PC-9 (cell line): ENCODE data around the gene HOXB3. TPM values are rescaled to one million over a fixed set of nuclear protein-coding genes. Genes with fewer than 3 reads are reported as not detected.

Experiments
- BruUV-seq: library from RNA; stranded (reverse); fragments of 400-500 nt; replicated peaks from 2 replicates; lab custom pipeline; 2021; lab: Mats Ljungman, UMichigan
- CTCF ChIA-PET: fragments of 300-600 bp; sonication (Branson Sonifier 250); formaldehyde crosslinking; loops from one replicate; lab custom pipeline; 2022; ENCODE audit warnings: antibody characterized with exemption; lab: Charles Lee
- POLR2A ChIA-PET: fragments of 300-600 bp; sonication (Branson Sonifier 250); formaldehyde crosslinking; loops from one replicate; lab custom pipeline; 2022; ENCODE audit warnings: antibody characterized with exemption; ENCODE audit not compliant: unreplicated experiment; lab: Charles Lee
- DNase-seq, 2 experiments: peaks; one replicate each; pipeline versions ENCODE4 v3.0.0 to v3.0.0-alpha.2; 2015 to 2022; ENCODE audit warnings: mixed read lengths in 1 of 2
- H2AFZ ChIP-seq: fragments of 200-600 bp; sonication (generic); 2 replicates; pipeline ENCODE4 v1.8.1; 2017; ENCODE audit warnings: antibody characterized with exemption
- H3F3A ChIP-seq: fragments of 200-600 bp; sonication (generic); 2 replicates; pipeline ENCODE4 v1.8.1; 2017; ENCODE audit warnings: antibody characterized with exemption, mild to moderate bottlenecking, low read depth; ENCODE audit not compliant: insufficient read depth
- H3K27ac ChIP-seq: fragments of 200-600 bp; sonication (generic); 2 replicates; pipeline ENCODE4 v1.6.1; 2016; ENCODE audit warnings: mixed run types
- H3K27me3 ChIP-seq: fragments of 200-600 bp; sonication (generic); 2 replicates; pipeline ENCODE4 v1.6.1; 2016; ENCODE audit warnings: low read depth, mixed run types; ENCODE audit not compliant: insufficient read depth
- H3K36me3 ChIP-seq: fragments of 200-600 bp; sonication (generic); 2 replicates; pipeline ENCODE4 v1.6.1; 2016; ENCODE audit warnings: low read depth, mixed run types
- H3K4me1 ChIP-seq: fragments of 200-600 bp; sonication (generic); replicated peaks from 2 replicates; pipeline ENCODE4 v1.6.1; 2016; ENCODE audit warnings: mixed run types; ENCODE audit not compliant: insufficient read depth
- H3K4me2 ChIP-seq: fragments of 200-600 bp; sonication (generic); 2 replicates; pipeline ENCODE4 v1.6.1; 2017; ENCODE audit warnings: mixed run types
- H3K4me3 ChIP-seq: fragments of 200-600 bp; sonication (generic); 2 replicates; pipeline ENCODE4 v1.6.1; 2016; ENCODE audit warnings: mixed run types
- H3K79me2 ChIP-seq: fragments of 200-600 bp; sonication (generic); 2 replicates; pipeline ENCODE4 v1.6.1; 2017; ENCODE audit warnings: low read depth, mixed run types
- H3K9me2 ChIP-seq: fragments of 200-600 bp; sonication (generic); 2 replicates; pipeline ENCODE4 v1.8.1; 2017; ENCODE audit warnings: mild to moderate bottlenecking; ENCODE audit not compliant: insufficient read depth
- H3K9me3 ChIP-seq: fragments of 200-600 bp; sonication (generic); 2 replicates; pipeline ENCODE4 v1.8.1; 2016; ENCODE audit warnings: low read depth; ENCODE audit not compliant: insufficient read depth
- H4K20me1 ChIP-seq: fragments of 200-600 bp; sonication (generic); 2 replicates; pipeline ENCODE4 v1.8.1; 2017; ENCODE audit not compliant: insufficient read depth
- CTCF ChIP-seq: fragments of 200-600 bp; sonication (generic); conservative IDR thresholded peaks from 2 replicates; pipeline ENCODE4 v1.6.1; 2017; ENCODE audit warnings: mixed run types, antibody characterized with exemption, mild to moderate bottlenecking, moderate library complexity
- EZH2 ChIP-seq: fragments of 200-600 bp; sonication (generic); IDR thresholded peaks from 2 replicates; pipeline ENCODE4 v1.8.0; 2017; ENCODE audit warnings: antibody characterized with exemption, low read depth
- intact Hi-C: fragments of 100-400 bp; cut with micrococcal nuclease; formaldehyde crosslinking; loops from one replicate; pipeline ENCODE4 v1.10.0; 2022; ENCODE audit not compliant: unreplicated experiment
- total RNA-seq: library from RNA; stranded (reverse); gene quantifications from 2 replicates; pipeline ENCODE4 v1.2.3, GENCODE V29; 2021

The HOXB3 gene
- total RNA-seq, 1 experiment from 2014 or later = 19.1 TPM

GRCh38 chr17:48605409-48605919 is 15.4 kb upstream of the HOXB3 start:
- CTCF ChIA-PET = no interaction called here
- H3K4me1 ChIP-seq = peaks cover 34% of the 10 kb centered on the region
- H3K4me3 ChIP-seq = peak overlapping the region; percentile 74

GRCh38 chr17:48604770-48605329 is 14.8 kb upstream of the HOXB3 start, which contains the start of gene HOXB6:
Gene HOXB6 (minus strand): TSS chr17:48604986. CDS start chr17:48598150, 6,836 bp downstream.
- Histone ChIP-seq H3K27me3 (no peaks in the 10 kb centered on the region), H2AFZ (peak within 1 kb of the TSS; percentile 80), H3K4me2 (peak within 1 kb of the TSS; percentile 93), H3K36me3 (no peaks in the 10 kb centered on the region), H3K9me3 (no peaks in the 10 kb centered on the region), H3K79me2 (peaks cover 63% of the 10 kb centered on the region), H4K20me1 (peaks cover 27% of the 10 kb centered on the region), H3K4me1 (peaks cover 33% of the 10 kb centered on the region), H3K4me3 (peak within 1 kb of the TSS; percentile 74), H3K9me2 (no peaks in the 10 kb centered on the region), H3K27ac (peak within 1 kb of the TSS; percentile 63), H3F3A (peaks cover 22% of the 10 kb centered on the region)
- intact Hi-C loops = no loop called here
- POLR2A ChIA-PET = no interaction called here
- DNase-seq = peak; percentile 60 to 72
- TF ChIP-seq EZH2 (no peak), CTCF (no peak)
- BruUV-seq = no TSS peak
- CTCF ChIA-PET = interaction anchor here (0.7 kb wide), 2 partner anchors 8 to 303 kb away, joined by 3 to 12 read pairs; no protein-coding TSS in a partner anchor

More at GRCh38 chr17:48605409-48605919, 15.4 kb upstream of the HOXB3 start:
- Histone ChIP-seq H3K9me3 (no peaks in the 10 kb centered on the region), H2AFZ (peak overlapping the region; percentile 80), H3K4me2 (peak overlapping the region; percentile 93), H3K9me2 (no peaks in the 10 kb centered on the region), H3K27ac (peak overlapping the region; percentile 63), H3K79me2 (peaks cover 63% of the 10 kb centered on the region), H4K20me1 (peaks cover 20% of the 10 kb centered on the region), H3K36me3 (no peaks in the 10 kb centered on the region), H3F3A (peaks cover 22% of the 10 kb centered on the region), H3K27me3 (no peaks in the 10 kb centered on the region)
- DNase-seq = no peak
- POLR2A ChIA-PET = no interaction called here
- no peak for TF ChIP-seq CTCF
- no peak for TF ChIP-seq EZH2
- no TSS peak for BruUV-seq
- intact Hi-C loops = no loop called here

GRCh38 chr17:48603959-48604769 is 14.1 kb upstream of the HOXB3 start:
- TF ChIP-seq CTCF (peak; percentile 44), EZH2 (no peak)
- peak overlapping the region; percentile 63 for H3K27ac ChIP-seq
- no TSS peak for BruUV-seq
- H3K9me3 ChIP-seq = no peaks in the 10 kb centered on the region
- peaks cover 22% of the 10 kb centered on the region for H3F3A ChIP-seq
- peaks cover 26% of the 10 kb centered on the region for H3K4me1 ChIP-seq
- H3K4me2 ChIP-seq = peak overlapping the region; percentile 93
- no peaks in the 10 kb centered on the region for H3K27me3 ChIP-seq
- H3K36me3 ChIP-seq = no peaks in the 10 kb centered on the region
- H4K20me1 ChIP-seq = peaks cover 32% of the 10 kb centered on the region
- DNase-seq = peak; percentile 66 to 68
- H2AFZ ChIP-seq = peak overlapping the region; percentile 80
- peaks cover 63% of the 10 kb centered on the region for H3K79me2 ChIP-seq
- ChIA-PET POLR2A (interaction anchor here (0.9 kb wide), 1 partner anchor 21 kb away, joined by 3 read pairs; no protein-coding TSS in a partner anchor), CTCF (interaction anchor here (0.6 to 0.8 kb wide), 5 partner anchors 9 to 303 kb away, joined by 3 to 12 read pairs (median 4); no protein-coding TSS in a partner anchor)
- intact Hi-C loops = no loop called here
- no peaks in the 10 kb centered on the region for H3K9me2 ChIP-seq
- peak overlapping the region; percentile 74 for H3K4me3 ChIP-seq
